GM12878 (cell line): ENCODE data around the gene ZNRF3. TPM values are rescaled to one million over a fixed set of nuclear protein-coding genes. Genes with fewer than 3 reads are reported as not detected.

Source experiments
- ATAC-seq: fragments of 200-7000 bp; cut with Tn5 transposase; 3 replicates; pipeline ENCODE4 v1.9.1; 2020; ENCODE audit warnings: mild to moderate bottlenecking, moderate library complexity
- Bru-seq: library from RNA; stranded (reverse); fragments of 400-500 nt; gene quantifications from one replicate; lab custom pipeline; 2021; lab: Mats Ljungman, UMichigan
- BruChase-seq, 2 experiments: library from RNA; stranded (reverse); fragments of 400-500 nt; gene quantifications; one replicate each; lab custom pipeline; 2021; lab: Mats Ljungman, UMichigan
- BruUV-seq: library from RNA; stranded (reverse); fragments of 400-500 nt; replicated peaks from 2 replicates; lab custom pipeline; 2021; lab: Mats Ljungman, UMichigan
- CTCF ChIA-PET: fragments of 300-600 bp; sonication (Branson Sonifier 250); formaldehyde crosslinking; extraction: SDS; loops from one replicate; lab custom pipeline; 2021; ENCODE audit warnings: inconsistent platforms; lab: Yijun Ruan, JAX
- POLR2A ChIA-PET: fragments of 350-600 bp; formaldehyde crosslinking; extraction: SDS; loops from one replicate; lab custom pipeline; 2021; ENCODE audit warnings: inconsistent platforms; lab: Charles Lee
- RAD21 ChIA-PET: fragments of 300-600 bp; sonication (Branson Sonifier 250); formaldehyde crosslinking; loops from one replicate; lab custom pipeline; 2023; ENCODE audit warnings: antibody characterized with exemption; ENCODE audit not compliant: unreplicated experiment; lab: Charles Lee
- SMC1A ChIA-PET: fragments of 300-600 bp; sonication (Branson Sonifier 250); formaldehyde crosslinking; loops from one replicate; lab custom pipeline; 2023; ENCODE audit not compliant: unreplicated experiment, uncharacterized antibody; lab: Charles Lee
- DNase-seq: peaks from one replicate; pipeline ENCODE4 v3.0.0-alpha.2; 2011; ENCODE audit warnings: low read depth, low spot score
- FAIRE-seq: peaks from 3 replicates; lab custom pipeline; 2011; peaks lifted over from hg19 to GRCh38; lab: Jason Lieb, UNC
- H2AFZ ChIP-seq: 2 replicates; pipeline ENCODE4 v1.6.0; 2011; ENCODE audit warnings: low read depth, low read length, control low read depth; ENCODE audit not compliant: control insufficient read depth
- H3K27ac ChIP-seq: 2 replicates; pipeline ENCODE4 v1.5.1; 2011; ENCODE audit warnings: control low read depth; ENCODE audit not compliant: control insufficient read depth, insufficient read depth
- H3K27me3 ChIP-seq, 2 experiments: replicated peaks in 1 of 2; 2 replicates each; pipeline versions ENCODE4 v1.6.0 to v1.6.1; 2011; ENCODE audit warnings: low read length in 1 of 2; ENCODE audit not compliant: control insufficient read depth in 2 of 2, insufficient read depth in 2 of 2
- H3K36me3 ChIP-seq, 2 experiments: 2 replicates each; pipeline ENCODE4 v1.5.1; 2011; ENCODE audit warnings: low read length in 1 of 2; ENCODE audit not compliant: control insufficient read depth in 2 of 2, insufficient read depth in 2 of 2
- H3K4me1 ChIP-seq: 2 replicates; pipeline ENCODE4 v1.6.1; 2011; ENCODE audit warnings: mild to moderate bottlenecking, low read length, moderate library complexity, mixed read lengths; ENCODE audit not compliant: control insufficient read depth, insufficient read depth
- H3K4me2 ChIP-seq: 2 replicates; pipeline ENCODE4 v1.6.0; 2011; ENCODE audit warnings: control low read depth; ENCODE audit not compliant: control insufficient read depth, insufficient read depth
- H3K4me3 ChIP-seq: fragments of 200-600 bp; sonication (generic); 2 replicates; pipeline ENCODE4 v1.5.1; 2016
- H3K79me2 ChIP-seq: 2 replicates; pipeline ENCODE4 v1.6.0; 2011; ENCODE audit warnings: low read length; ENCODE audit not compliant: control insufficient read depth, insufficient read depth
- H3K9ac ChIP-seq: 2 replicates; pipeline ENCODE4 v1.8.0; 2011; ENCODE audit warnings: low read length, control low read depth, mixed read lengths; ENCODE audit not compliant: control insufficient read depth, insufficient read depth
- H3K9me3 ChIP-seq: replicated peaks from 3 replicates; pipeline ENCODE4 v1.5.1; 2011; ENCODE audit warnings: mild to moderate bottlenecking, low read length; ENCODE audit not compliant: control insufficient read depth, insufficient read depth
- H4K20me1 ChIP-seq: 2 replicates; pipeline ENCODE4 v1.6.0; 2011; ENCODE audit not compliant: control insufficient read depth, insufficient read depth
- ATF3 ChIP-seq: IDR thresholded peaks from 2 replicates; pipeline ENCODE4 v1.6.1; 2011; ENCODE audit warnings: low read depth, mild to moderate bottlenecking, low read length, moderate library complexity, borderline replicate concordance; ENCODE audit errors: extremely low read depth
- ATF7 ChIP-seq: fragments of 450-650 bp; IDR thresholded peaks from 2 replicates; pipeline ENCODE4 v1.6.1; 2016; ENCODE audit warnings: low read depth, mild to moderate bottlenecking
- BHLHE40 ChIP-seq, 2 experiments: fragments of 450-650 bp in 1 of 2; IDR thresholded peaks; 2 replicates each; pipeline ENCODE4 v1.6.1; 2011 to 2017; ENCODE audit warnings: low read depth in 2 of 2, borderline replicate concordance in 1 of 2, improper control_type of control experiment in 1 of 2, low read length in 1 of 2, mild to moderate bottlenecking in 1 of 2
- BMI1 ChIP-seq: fragments of 450-650 bp; IDR thresholded peaks from 2 replicates; pipeline ENCODE4 v1.6.1; 2016; ENCODE audit warnings: mild to moderate bottlenecking, moderate library complexity, borderline replicate concordance
- CHD1 ChIP-seq: IDR thresholded peaks from 2 replicates; pipeline ENCODE4 v1.6.1; 2012; ENCODE audit warnings: low read depth, low read length, improper control_type of control experiment
- CREB1 ChIP-seq: IDR thresholded peaks from 2 replicates; pipeline ENCODE4 v1.6.1; 2012; ENCODE audit warnings: low read depth, mild to moderate bottlenecking, inconsistent platforms
- CREM ChIP-seq: IDR thresholded peaks from 2 replicates; pipeline ENCODE4 v1.6.1; 2014; ENCODE audit warnings: antibody characterized with exemption, low read depth
- DPF2 ChIP-seq: fragments of 450-650 bp; IDR thresholded peaks from 2 replicates; pipeline ENCODE4 v1.6.1; 2017; ENCODE audit warnings: mild to moderate bottlenecking
- EED ChIP-seq: sonication (generic); IDR thresholded peaks from 2 replicates; pipeline ENCODE4 v1.6.1; 2016; ENCODE audit warnings: antibody characterized with exemption, low read depth
- EGR1 ChIP-seq, 2 experiments: IDR thresholded peaks; 1 replicate in 1 of 2; 2 replicates in 1 of 2; pipeline ENCODE4 v1.6.1; 2011 to 2012; ENCODE audit warnings: low read depth in 2 of 2, low read length in 2 of 2, borderline replicate concordance in 1 of 2, mild to moderate bottlenecking in 1 of 2, moderate library complexity in 1 of 2
- IKZF1 ChIP-seq: fragments of 450-650 bp; conservative IDR thresholded peaks from 2 replicates; pipeline ENCODE4 v1.6.1; 2017; ENCODE audit warnings: antibody characterized with exemption, mild to moderate bottlenecking
- LARP7 ChIP-seq: fragments of 450-650 bp; IDR thresholded peaks from 2 replicates; pipeline ENCODE4 v1.6.1; 2017; ENCODE audit warnings: mild to moderate bottlenecking
- MEF2B ChIP-seq: fragments of 450-650 bp; IDR thresholded peaks from 2 replicates; pipeline ENCODE4 v1.6.1; 2018; ENCODE audit warnings: mild to moderate bottlenecking, moderate library complexity; ENCODE audit not compliant: partially characterized antibody, poor library complexity, severe bottlenecking
- POLR2A ChIP-seq: IDR thresholded peaks from 2 replicates; pipeline ENCODE4 v1.6.1; 2011; ENCODE audit warnings: low read depth, mild to moderate bottlenecking, low read length
- SRF ChIP-seq, 2 experiments: IDR thresholded peaks; 2 replicates each; pipeline ENCODE4 v1.6.1; 2011; ENCODE audit warnings: low read depth in 2 of 2, low read length in 2 of 2, mild to moderate bottlenecking in 1 of 2, moderate library complexity in 1 of 2
- TBL1XR1 ChIP-seq: IDR thresholded peaks from 2 replicates; pipeline ENCODE4 v1.6.1; 2012; ENCODE audit warnings: low read depth, low read length, improper control_type of control experiment
- TCF12 ChIP-seq: IDR thresholded peaks from 2 replicates; pipeline ENCODE4 v1.6.1; 2011; ENCODE audit warnings: low read depth, mild to moderate bottlenecking, low read length
- USF2 ChIP-seq: IDR thresholded peaks from 2 replicates; pipeline ENCODE4 v1.6.1; 2011; ENCODE audit warnings: low read depth, low read length, improper control_type of control experiment, borderline replicate concordance
- YBX1 ChIP-seq: fragments of 450-650 bp; IDR thresholded peaks from 2 replicates; pipeline ENCODE4 v1.6.1; 2016; ENCODE audit warnings: antibody characterized with exemption
- YY1 ChIP-seq: IDR thresholded peaks from 2 replicates; pipeline ENCODE4 v1.6.1; 2011; ENCODE audit warnings: low read depth, mild to moderate bottlenecking, low read length
- WGBS: methylation state at CpG from one replicate; pipeline ENCODE4 v1.1.6; 2016; ENCODE audit warnings: low lambda C conversion rate; ENCODE audit not compliant: insufficient replicate concordance, insufficient coverage; ENCODE audit errors: missing lambda C conversion rate; 5-methylcytosine and 5-hydroxymethylcytosine counted together
- in situ Hi-C: fragments of 300-500 bp; cut with MboI; formaldehyde crosslinking; loops from 9 replicates; pipeline ENCODE4 v1.14.3; 2018; ENCODE audit warnings: mixed read lengths
- intact Hi-C: fragments of 100-400 bp; cut with micrococcal nuclease; formaldehyde crosslinking; loops from one replicate; pipeline ENCODE4 v1.14.2; 2022; ENCODE audit not compliant: unreplicated experiment
- long read RNA-seq, 2 experiments: library from polyadenylated mRNA; unstranded; transcript quantifications; one replicate each; pipeline ENCODE4 v2.0.0, GENCODE V29; 2019 to 2020
- polyA minus RNA-seq, 3 experiments: library from RNA; depleted of rRNA, polyadenylated mRNA; stranded (reverse); fragments of >200 nt; gene quantifications; 2 replicates each; pipeline ENCODE4 v1.2.3, GENCODE V29; 2011
- polyA plus RNA-seq, 11 experiments: library from polyadenylated mRNA; depleted of rRNA in 4 of 11; unstranded in 6 of 11; stranded (reverse) in 5 of 11; fragments of >200 nt; fragmentation: Nextera tagmentation in 4 of 11; fragmentation: Illumina TruSeq in 1 of 11; extraction: Ambion mirVana in 4 of 11; extraction: Trizol in 1 of 11; gene quantifications; 1 replicate in 1 of 11; 2 replicates in 10 of 11; pipeline versions ENCODE4 v1.2.1 to v1.2.3, GENCODE V29; 2011 to 2016; ENCODE audit warnings: inconsistent platforms in 2 of 11, missing spikeins in 2 of 11, low read depth in 1 of 11
- total RNA-seq, 4 experiments: library from RNA; depleted of rRNA in 3 of 4; stranded (reverse); fragments of >200 nt in 3 of 4; fragmentation: Illumina TruSeq in 1 of 4; extraction: Trizol in 1 of 4; gene quantifications; 2 replicates each; pipeline versions ENCODE4 v1.2.1 to v1.2.3, GENCODE V29; 2013 to 2021

Gene ZNRF3
- 14.8 and 17.0 TPM in 2 replicates for total RNA-seq (2013; cell fraction: nucleolus; rRNA removed)
- 0.98 and 1.1 TPM in 2 replicates for total RNA-seq (2014; rRNA removed)
- total RNA-seq (2014; rRNA removed; fragmentation: Illumina TruSeq; extraction: Trizol) = 0.46 and 0.49 TPM in 2 replicates
- total RNA-seq (2021) = 1.5 and 1.9 TPM in 2 replicates
- polyA plus RNA-seq (2011; ENCODE audit: low read depth) = 0.07 TPM
- 2.4 TPM in 2 replicates for polyA plus RNA-seq (2011; rRNA removed)
- 3.5 and 4.6 TPM in 2 replicates for polyA plus RNA-seq (2011; cell fraction: cytosol; rRNA removed)
- 5.2 and 7.3 TPM in 2 replicates for polyA plus RNA-seq (2011; cell fraction: nucleus; rRNA removed)
- 0.22 and 0.23 TPM in 2 replicates for polyA plus RNA-seq (2012)
- 0.43 and 0.52 TPM in 2 replicates for polyA plus RNA-seq (2014; fragmentation: Illumina TruSeq; extraction: Trizol)
- polyA plus RNA-seq (2014; fragmentation: Nextera tagmentation; extraction: Ambion mirVana) = under 1 TPM; 0.10 to 0.13 TPM
- polyA plus RNA-seq (2014; rRNA removed) = 1.1 and 1.2 TPM in 2 replicates
- under 1 TPM; 0.05 to 0.20 TPM for polyA plus RNA-seq (2016; fragmentation: Nextera tagmentation; extraction: Ambion mirVana)
- polyA minus RNA-seq (2011; rRNA and poly(A)+ RNA removed) = 3.9 and 7.7 TPM in 2 replicates
- 4.4 and 4.5 TPM in 2 replicates for polyA minus RNA-seq (2011; cell fraction: cytosol; rRNA and poly(A)+ RNA removed)
- 3.4 and 7.2 TPM in 2 replicates for polyA minus RNA-seq (2011; cell fraction: nucleus; rRNA and poly(A)+ RNA removed)
- percentile 66 among the genes with signal in this experiment for Bru-seq, nascent RNA
- BruChase-seq, experiment 1, labeled RNA remaining after a 6-hour chase = percentile 67 among the genes with signal in this experiment
- BruChase-seq, experiment 2, labeled RNA remaining after a 2-hour chase = percentile 64 among the genes with signal in this experiment
- long read RNA-seq, experiment 1, partial matches to known transcripts = 1 of 1 reads
- long read RNA-seq, experiment 1, other reads (novel, unspliced or antisense) = 0 of 1 reads
- long read RNA-seq, experiment 2, partial matches to known transcripts = 1 of 8 reads
- long read RNA-seq, experiment 2, other reads (novel, unspliced or antisense) = 7 of 8 reads

GRCh38 chr22:28882878-28883656 is at the start of gene ZNRF3:
Gene ZNRF3, plus strand, starts transcription at chr22:28883572. Its CDS starts 195 bp downstream, at chr22:28883767.
- no peaks in the 10 kb centered on the region for H3K36me3 ChIP-seq
- 26% methylated on average over 25 of the region's 85 CpGs for WGBS
- no peaks in the 10 kb centered on the region for H4K20me1 ChIP-seq
- no peaks in the 10 kb centered on the region for H3K79me2 ChIP-seq
- intact Hi-C loops = no loop called here
- no peak within 1 kb of the TSS for H3K9ac ChIP-seq
- POLR2A ChIA-PET = interaction anchor here (0.5 to 2.0 kb wide), 9 partner anchors 10 to 189 kb away, joined by 3 to 11 read pairs (median 5); partner anchors contain the start of gene KREMEN1
- no TSS peak for BruUV-seq
- H3K9me3 ChIP-seq = no peaks in the 10 kb centered on the region; the same call in 2 of the 3 replicates
- DNase-seq (no peak), FAIRE-seq (peak; percentile 18), ATAC-seq (peak; percentile 89)
- RAD21 ChIA-PET = interaction anchor here (0.6 to 7.1 kb wide), 10 partner anchors 24 to 195 kb away, joined by 3 to 65 read pairs (median 5); no protein-coding TSS in a partner anchor
- H3K4me3 ChIP-seq = peak within 1 kb of the TSS; percentile 57; the same call in 1 of the 2 replicates
- SMC1A ChIA-PET = interaction anchor here (1.0 to 4.8 kb wide), 8 partner anchors 10 to 158 kb away, joined by 3 to 48 read pairs (median 4); no protein-coding TSS in a partner anchor
- H2AFZ ChIP-seq = peak within 1 kb of the TSS; percentile 74
- peaks cover 0 to 5% of the 10 kb centered on the region in 2 experiments; a peak in 1 of 4 replicates for H3K27me3 ChIP-seq
- in situ Hi-C loops = no loop called here
- H3K27ac ChIP-seq = no peak within 1 kb of the TSS
- H3K4me1 ChIP-seq = no peaks in the 10 kb centered on the region
- peak within 1 kb of the TSS; percentile 98 for H3K4me2 ChIP-seq
- CTCF ChIA-PET = interaction anchor here (1.1 to 5.6 kb wide), 5 partner anchors 8 to 164 kb away, joined by 3 to 36 read pairs (median 4); no protein-coding TSS in a partner anchor
- TF ChIP-seq IKZF1 (peak; percentile 74), YY1 (peak; percentile 61), TCF12 (no peak), YBX1 (no peak), LARP7 (peak; percentile 46; the same call in 1 of the 2 replicates), TBL1XR1 (no peak), POLR2A (peak; percentile 50; the same call in 1 of the 2 replicates), DPF2 (peak; percentile 50), SRF (IDR thresholded peaks at IDR 0.05; ENCODE audit: low read depth in 2 of 2, low read length in 2 of 2) (no peak), EED (no peak), ATF7 (no peak), BMI1 (no peak), CREB1 (no peak), BHLHE40 (IDR thresholded peaks at IDR 0.05; ENCODE audit: borderline replicate concordance in 1 of 2, low read depth in 2 of 2, low read length in 1 of 2) (peak; percentile 70 to 94; a peak in 3 of 4 replicates), EGR1 (IDR thresholded peaks at IDR 0.05; ENCODE audit: borderline replicate concordance in 1 of 2, low read depth in 2 of 2, low read length in 2 of 2) (peak in 1 of 2 experiments; percentile 64; a peak in 1 of 3 replicates), ATF3 (no peak), CREM (no peak), MEF2B (peak; percentile 10), USF2 (peak; percentile 16), CHD1 (no peak)
